HFF-Myc (cell line): ENCODE results near the gene CADM2.

Experiments used
- DNase-seq: peaks from one replicate; pipeline ENCODE4 v3.0.0-alpha.2; 2011; ENCODE audit warnings: low read depth; ENCODE audit errors: extremely low read depth
- H3K4me3 ChIP-seq: replicated peaks from 2 replicates; pipeline ENCODE4 v1.5.1; 2011; ENCODE audit warnings: low read depth, mild to moderate bottlenecking, control low read depth, low read length
- TF ChIP-seq, protein P1 (sequence below): IDR thresholded peaks from 2 replicates; pipeline ENCODE4 v1.5.1; 2012; ENCODE audit warnings: mild to moderate bottlenecking, low read depth, low read length, control low read depth; ENCODE audit errors: missing control alignments

Gene CADM2

DNA sequence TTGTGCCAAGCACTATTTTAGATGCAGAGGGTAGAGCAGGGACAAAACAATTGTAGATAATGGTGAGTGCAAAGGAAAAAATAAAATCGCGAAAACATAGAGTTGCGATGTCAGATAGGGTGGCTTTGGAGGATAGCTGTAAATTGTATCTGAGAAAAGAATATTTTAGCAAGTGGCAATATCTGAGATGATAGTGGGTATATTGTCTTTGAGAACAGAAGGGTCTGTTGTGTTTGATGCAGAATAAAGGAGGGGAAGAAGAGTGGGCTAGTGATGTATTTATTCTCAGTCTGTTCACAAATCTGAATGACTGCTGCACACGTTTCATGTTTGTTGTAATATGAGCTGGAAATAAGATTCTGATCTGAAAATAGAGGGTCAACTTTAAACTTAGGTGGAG lies 396.8 kb downstream of the CADM2 start:
- no peak overlapping the region for H3K4me3 ChIP-seq
- no peak for DNase-seq
- TF ChIP-seq, protein P1, sequence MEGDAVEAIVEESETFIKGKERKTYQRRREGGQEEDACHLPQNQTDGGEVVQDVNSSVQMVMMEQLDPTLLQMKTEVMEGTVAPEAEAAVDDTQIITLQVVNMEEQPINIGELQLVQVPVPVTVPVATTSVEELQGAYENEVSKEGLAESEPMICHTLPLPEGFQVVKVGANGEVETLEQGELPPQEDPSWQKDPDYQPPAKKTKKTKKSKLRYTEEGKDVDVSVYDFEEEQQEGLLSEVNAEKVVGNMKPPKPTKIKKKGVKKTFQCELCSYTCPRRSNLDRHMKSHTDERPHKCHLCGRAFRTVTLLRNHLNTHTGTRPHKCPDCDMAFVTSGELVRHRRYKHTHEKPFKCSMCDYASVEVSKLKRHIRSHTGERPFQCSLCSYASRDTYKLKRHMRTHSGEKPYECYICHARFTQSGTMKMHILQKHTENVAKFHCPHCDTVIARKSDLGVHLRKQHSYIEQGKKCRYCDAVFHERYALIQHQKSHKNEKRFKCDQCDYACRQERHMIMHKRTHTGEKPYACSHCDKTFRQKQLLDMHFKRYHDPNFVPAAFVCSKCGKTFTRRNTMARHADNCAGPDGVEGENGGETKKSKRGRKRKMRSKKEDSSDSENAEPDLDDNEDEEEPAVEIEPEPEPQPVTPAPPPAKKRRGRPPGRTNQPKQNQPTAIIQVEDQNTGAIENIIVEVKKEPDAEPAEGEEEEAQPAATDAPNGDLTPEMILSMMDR = no peak

DNA sequence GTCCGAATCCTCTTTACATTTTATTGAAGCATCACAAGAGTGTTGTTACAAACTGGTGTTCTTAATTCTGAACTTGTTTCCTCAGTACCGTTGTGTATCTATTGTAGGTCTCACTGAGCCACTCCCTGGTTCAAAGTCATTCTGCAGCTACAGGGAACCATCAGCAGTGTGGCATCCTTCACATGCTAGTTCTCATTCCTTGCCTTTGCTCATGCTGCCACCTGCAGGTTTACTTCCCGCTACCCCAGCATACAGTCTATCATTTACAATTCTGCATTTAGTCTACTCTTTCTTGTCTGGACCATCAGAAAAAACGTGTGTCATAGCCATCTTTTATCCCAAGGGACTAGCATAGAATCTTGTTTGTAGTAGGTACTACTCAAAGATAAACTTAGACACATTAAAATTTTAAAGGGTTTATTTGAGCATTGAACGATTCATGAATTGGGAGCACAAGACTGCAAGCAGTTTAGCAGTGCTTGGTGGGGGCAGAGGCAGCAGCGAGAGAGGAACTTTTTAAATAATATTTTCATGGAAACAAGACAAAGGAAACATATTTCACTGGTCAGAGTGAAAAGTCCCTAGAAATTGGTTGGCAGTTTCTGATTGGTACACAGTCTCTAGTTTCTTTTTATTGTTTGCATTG lies 402.1 kb downstream of the CADM2 start:
- DNase-seq = no peak
- TF ChIP-seq, protein P1 = peak; percentile 19

DNA sequence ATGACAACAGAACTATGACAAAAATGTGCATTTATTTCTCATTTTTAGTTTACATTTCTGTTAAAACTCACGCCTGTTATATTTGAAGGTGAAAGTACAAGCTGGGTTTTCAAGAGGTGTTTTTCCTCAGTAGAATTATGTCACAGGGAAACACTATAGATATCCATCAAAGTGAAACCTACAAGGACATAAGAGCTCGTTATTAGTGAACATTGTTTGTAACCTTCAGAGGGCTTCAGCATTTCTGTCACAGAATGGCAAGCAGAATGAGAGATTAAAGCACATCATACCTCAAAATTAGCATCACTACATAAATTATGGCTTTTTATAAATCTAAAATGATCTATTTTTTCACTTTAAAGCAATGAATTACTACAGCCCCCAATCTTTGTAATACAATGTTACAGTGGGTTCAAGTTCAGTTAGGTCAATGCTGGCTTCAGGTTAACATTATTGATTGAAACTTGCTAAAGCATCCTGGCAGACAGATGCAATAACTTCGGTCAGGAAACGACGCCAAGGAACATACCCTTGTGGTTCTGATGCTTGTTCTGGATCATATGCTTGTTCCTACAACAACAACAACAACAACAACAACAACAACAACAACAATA lies 405.6 kb downstream of the CADM2 start:
- TF ChIP-seq, protein P1 = no peak
- DNase-seq = no peak

More for the DNA sequence above, 402.1 kb downstream of the CADM2 start:
- no peak overlapping the region for H3K4me3 ChIP-seq

DNA sequence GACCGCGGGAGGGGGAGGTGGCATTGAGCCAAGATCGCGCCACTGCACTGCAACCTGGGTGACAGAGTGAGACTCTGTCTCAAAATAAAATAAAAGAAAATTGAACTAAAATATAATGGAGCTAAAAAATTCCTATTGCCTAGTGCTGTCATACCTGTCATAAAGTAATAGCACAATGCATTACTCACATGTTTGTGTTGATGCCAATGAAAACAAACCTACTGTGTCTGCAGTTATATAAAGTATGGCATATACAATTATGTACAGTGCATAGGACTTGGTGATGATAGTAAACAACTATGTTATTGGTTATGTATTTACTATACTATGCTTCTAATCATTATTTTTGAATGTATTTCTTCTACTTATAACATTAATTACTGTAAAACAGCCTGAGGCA lies 411.6 kb downstream of the CADM2 start:
- TF ChIP-seq, protein P1 = no peak
- H3K4me3 ChIP-seq = no peak overlapping the region
- no peak for DNase-seq

More for the DNA sequence above, 405.6 kb downstream of the CADM2 start:
- no peak overlapping the region for H3K4me3 ChIP-seq

DNA sequence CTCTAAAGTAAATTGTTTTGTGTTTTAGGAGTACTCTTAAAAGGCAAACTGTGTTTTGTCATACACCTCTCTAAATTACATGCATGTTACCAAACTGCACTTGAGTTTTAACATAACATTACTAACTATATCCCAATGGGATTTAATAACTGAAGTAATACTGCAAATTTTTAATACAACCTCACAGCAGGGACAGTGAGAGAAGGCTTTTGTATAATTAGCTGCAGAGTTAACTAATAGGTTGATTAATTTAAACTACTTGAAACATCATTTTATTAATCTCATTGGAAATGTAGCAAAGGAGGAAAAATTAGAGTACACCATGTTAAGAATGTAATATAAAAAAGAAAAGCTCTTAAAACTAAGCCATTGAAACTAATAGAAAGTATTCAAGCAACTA lies 417.3 kb downstream of the CADM2 start:
- no peak overlapping the region for H3K4me3 ChIP-seq
- DNase-seq = no peak
- TF ChIP-seq, protein P1 = no peak

DNA sequence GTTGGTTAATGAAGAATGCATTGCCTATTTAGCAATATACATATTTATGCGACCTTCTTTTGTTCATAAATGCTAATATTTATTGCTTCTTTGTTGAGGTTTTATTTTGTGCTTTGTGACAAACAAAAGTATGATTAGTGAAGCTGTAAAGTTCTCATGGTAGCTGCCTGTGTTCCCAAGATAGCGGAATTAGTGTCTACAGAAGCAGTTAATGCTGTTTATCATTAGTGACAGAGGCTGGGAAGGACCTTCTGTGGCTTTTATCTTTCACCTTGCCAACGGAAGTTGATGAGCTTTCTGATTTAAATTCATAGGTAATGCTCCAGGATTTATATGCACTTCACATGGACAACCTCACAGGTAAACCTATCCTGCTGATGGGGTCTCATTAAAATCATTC lies 418.3 kb downstream of the CADM2 start:
- H3K4me3 ChIP-seq = no peak overlapping the region
- TF ChIP-seq, protein P1 = no peak
- DNase-seq = no peak
